NK-92 treated with Interleukin-12 subunit alpha and Interleukin-12 subunit beta, amount 100 ng/mL, for 24 hours (cell line): ENCODE results near the gene SLC26A3.

Experiments
- DNase-seq: peaks from one replicate; lab custom pipeline; 2025; lab: John Stamatoyannopoulos, UW

Gene SLC26A3

GRCh38 chr7:107815254-107815882 is 12.3 kb upstream of the SLC26A3 start:
- DNase-seq = no peak

- DNase-seq = no peak
These were observed 10.5 kb upstream of the SLC26A3 start for GRCh38 chr7:107813524-107813923.

- no peak for DNase-seq
These were observed 8.9 kb upstream of the SLC26A3 start for GRCh38 chr7:107811934-107812333.

- DNase-seq = no peak
These were observed 7.6 kb upstream of the SLC26A3 start for GRCh38 chr7:107810626-107811025.

GRCh38 chr7:107809179-107809578 is 6.2 kb upstream of the SLC26A3 start:
- no peak for DNase-seq

- DNase-seq = no peak
These were observed 3.3 kb downstream of the SLC26A3 start for GRCh38 chr7:107799647-107800264.

GRCh38 chr7:107792364-107792763 is 10.7 kb downstream of the SLC26A3 start:
- no peak for DNase-seq

- DNase-seq = no peak
These were observed 13.4 kb downstream of the SLC26A3 start for GRCh38 chr7:107789647-107790046.

- DNase-seq = no peak
These were observed 14.4 kb downstream of the SLC26A3 start for GRCh38 chr7:107788662-107789061.

GRCh38 chr7:107788216-107788615 is 14.8 kb downstream of the SLC26A3 start:
- no peak for DNase-seq

- DNase-seq = no peak
These were observed 17.1 kb downstream of the SLC26A3 start for GRCh38 chr7:107785926-107786325.

GRCh38 chr7:107785170-107785569 is 17.9 kb downstream of the SLC26A3 start:
- DNase-seq = no peak

GRCh38 chr7:107783648-107784047 is 19.4 kb downstream of the SLC26A3 start:
- no peak for DNase-seq

- no peak for DNase-seq
These were observed 20.6 kb downstream of the SLC26A3 start for GRCh38 chr7:107782374-107782773.

- DNase-seq = no peak
These were observed 23.4 kb downstream of the SLC26A3 start for GRCh38 chr7:107779647-107780099.

GRCh38 chr7:107778283-107778682 is 24.7 kb downstream of the SLC26A3 start:
- DNase-seq = no peak

- no peak for DNase-seq
These were observed 25.3 kb downstream of the SLC26A3 start for GRCh38 chr7:107777702-107778101.

- DNase-seq = no peak
These were observed 30.0 kb downstream of the SLC26A3 start for GRCh38 chr7:107773027-107773426.

GRCh38 chr7:107768263-107768662 is 34.8 kb downstream of the SLC26A3 start:
- DNase-seq = no peak

GRCh38 chr7:107767391-107767790 is 35.6 kb downstream of the SLC26A3 start:
- DNase-seq = no peak

- DNase-seq = no peak
These were observed 44.4 kb downstream of the SLC26A3 start for GRCh38 chr7:107758667-107759066.

GRCh38 chr7:107754642-107755041 is 48.4 kb downstream of the SLC26A3 start:
- no peak for DNase-seq

GRCh38 chr7:107751113-107751512 is 51.9 kb downstream of the SLC26A3 start:
- DNase-seq = no peak

GRCh38 chr7:107746006-107746405 is 57.0 kb downstream of the SLC26A3 start:
- no peak for DNase-seq
